Measurements from ENCODE around the gene TSPAN11. TPM values are rescaled to one million over a fixed set of nuclear protein-coding genes. Genes with fewer than 3 reads are reported as not detected.
"Not testable (repeated sequence)": the region's sequence is repeated elsewhere in the genome, so short reads cannot be mapped to it uniquely, and the experiment has no call there.

The TSPAN11 gene
- total RNA-seq, 2 experiments from 2014 or later, result not detected

GRCh38 chr12:31007636-31008175 lies 81.2 kb downstream of the TSPAN11 start:
- H3K4me1 Mint-ChIP-seq, result peaks cover 2% of the 10 kb centered on the region
- no peaks in the 10 kb centered on the region for H3K36me3 Mint-ChIP-seq (ENCODE audit: low read depth)
- POLR2A ChIA-PET, result no interaction called here
- no peak overlapping the region for H3K4me3 Mint-ChIP-seq
- H3K27ac Mint-ChIP-seq, result no peak overlapping the region
- no peak for DNase-seq
- no peaks in the 10 kb centered on the region for H3K9me3 Mint-ChIP-seq
- peaks cover 5% of the 10 kb centered on the region for H3K27me3 Mint-ChIP-seq
- CTCF ChIA-PET, result no interaction called here

- Mint-ChIP-seq H3K9me3 (no peaks in the 10 kb centered on the region), H3K4me3 (no peak overlapping the region), H3K4me1 (peaks cover 2% of the 10 kb centered on the region), H3K27me3 (peaks cover 7% of the 10 kb centered on the region), H3K36me3 (ENCODE audit: low read depth) (no peaks in the 10 kb centered on the region), H3K27ac (no peak overlapping the region)
- DNase-seq, result no peak
- ChIA-PET POLR2A (no interaction called here), CTCF (no interaction called here)
These were observed 81.8 kb downstream of the TSPAN11 start for GRCh38 chr12:31008241-31008761.

GRCh38 chr12:31008961-31009840 lies 82.7 kb downstream of the TSPAN11 start:
- ChIA-PET POLR2A (no interaction called here), CTCF (no interaction called here)
- Mint-ChIP-seq H3K36me3 (ENCODE audit: low read depth) (no peaks in the 10 kb centered on the region), H3K27ac (no peak overlapping the region), H3K4me1 (peaks cover 2% of the 10 kb centered on the region), H3K27me3 (peaks cover 8% of the 10 kb centered on the region), H3K9me3 (no peaks in the 10 kb centered on the region), H3K4me3 (no peak overlapping the region)
- DNase-seq, result no peak

- H3K4me3 Mint-ChIP-seq, result no peak overlapping the region
- H3K36me3 Mint-ChIP-seq (ENCODE audit: low read depth), result no peaks in the 10 kb centered on the region
- no peak for DNase-seq
- ChIA-PET CTCF (no interaction called here), POLR2A (no interaction called here)
- peaks cover 2% of the 10 kb centered on the region for H3K4me1 Mint-ChIP-seq
- H3K27ac Mint-ChIP-seq, result no peak overlapping the region
- H3K9me3 Mint-ChIP-seq, result no peaks in the 10 kb centered on the region
- H3K27me3 Mint-ChIP-seq, result peaks cover 11% of the 10 kb centered on the region
These were observed 83.4 kb downstream of the TSPAN11 start for GRCh38 chr12:31009976-31010375.

GRCh38 chr12:31011336-31011735 lies 84.8 kb downstream of the TSPAN11 start:
- Mint-ChIP-seq H3K4me1 (no peaks in the 10 kb centered on the region), H3K4me3 (no peak overlapping the region), H3K27me3 (peaks cover 12% of the 10 kb centered on the region), H3K27ac (no peak overlapping the region), H3K36me3 (ENCODE audit: low read depth) (no peaks in the 10 kb centered on the region), H3K9me3 (no peaks in the 10 kb centered on the region)
- POLR2A ChIA-PET, result no interaction called here
- CTCF ChIA-PET, result no interaction called here
- DNase-seq, result no peak

GRCh38 chr12:31011746-31012566 lies 85.4 kb downstream of the TSPAN11 start:
- H3K4me1 Mint-ChIP-seq, result no peaks in the 10 kb centered on the region
- H3K27ac Mint-ChIP-seq, result no peak overlapping the region
- CTCF ChIA-PET, result no interaction called here

GRCh38 chr12:31012567-31012891 lies 86.0 kb downstream of the TSPAN11 start:
- H3K36me3 Mint-ChIP-seq (ENCODE audit: low read depth); CTCF ChIA-PET; H3K9me3 Mint-ChIP-seq; POLR2A ChIA-PET; H3K4me1 Mint-ChIP-seq; H3K27ac Mint-ChIP-seq; DNase-seq; H3K4me3 Mint-ChIP-seq: not testable (repeated sequence)
- peaks cover 12% of the 10 kb centered on the region for H3K27me3 Mint-ChIP-seq

More at GRCh38 chr12:31011746-31012566, 85.4 kb downstream of the TSPAN11 start:
- POLR2A ChIA-PET, result no interaction called here
- no peaks in the 10 kb centered on the region for H3K36me3 Mint-ChIP-seq (ENCODE audit: low read depth)
- no peak overlapping the region for H3K4me3 Mint-ChIP-seq
- peaks cover 12% of the 10 kb centered on the region for H3K27me3 Mint-ChIP-seq
- H3K9me3 Mint-ChIP-seq, result no peaks in the 10 kb centered on the region
- no peak for DNase-seq

- CTCF ChIA-PET, result no interaction called here
- POLR2A ChIA-PET, result no interaction called here
- H3K36me3 Mint-ChIP-seq (ENCODE audit: low read depth), result no peaks in the 10 kb centered on the region
These were observed 88.7 kb downstream of the TSPAN11 start for GRCh38 chr12:31015215-31015614.

GRCh38 chr12:31016057-31016456 lies 89.5 kb downstream of the TSPAN11 start:
- POLR2A ChIA-PET, result no interaction called here
- CTCF ChIA-PET, result no interaction called here
- DNase-seq, result no peak
- H3K27me3 Mint-ChIP-seq, result peaks cover 20% of the 10 kb centered on the region
- H3K4me1 Mint-ChIP-seq, result no peaks in the 10 kb centered on the region
- no peak overlapping the region for H3K4me3 Mint-ChIP-seq
- no peak overlapping the region for H3K27ac Mint-ChIP-seq
- H3K36me3 Mint-ChIP-seq (ENCODE audit: low read depth), result no peaks in the 10 kb centered on the region
- peaks cover 2% of the 10 kb centered on the region for H3K9me3 Mint-ChIP-seq

More at GRCh38 chr12:31015215-31015614, 88.7 kb downstream of the TSPAN11 start:
- Mint-ChIP-seq H3K9me3 (peaks cover 2% of the 10 kb centered on the region), H3K4me3 (no peak overlapping the region), H3K27ac (no peak overlapping the region), H3K27me3 (peaks cover 19% of the 10 kb centered on the region), H3K4me1 (no peaks in the 10 kb centered on the region)
- no peak for DNase-seq

GRCh38 chr12:31017535-31017934 lies 91.0 kb downstream of the TSPAN11 start:
- H3K27me3 Mint-ChIP-seq, result peaks cover 22% of the 10 kb centered on the region
- H3K36me3 Mint-ChIP-seq (ENCODE audit: low read depth), result no peaks in the 10 kb centered on the region
- no peak for DNase-seq
- H3K4me1 Mint-ChIP-seq, result no peaks in the 10 kb centered on the region
- no peak overlapping the region for H3K4me3 Mint-ChIP-seq
- ChIA-PET CTCF (no interaction called here), POLR2A (no interaction called here)
- no peak overlapping the region for H3K27ac Mint-ChIP-seq
- peaks cover 2% of the 10 kb centered on the region for H3K9me3 Mint-ChIP-seq

GRCh38 chr12:31018106-31018789 lies 91.7 kb downstream of the TSPAN11 start:
- Mint-ChIP-seq H3K27me3 (peaks cover 22% of the 10 kb centered on the region), H3K36me3 (ENCODE audit: low read depth) (no peaks in the 10 kb centered on the region), H3K9me3 (peaks cover 2% of the 10 kb centered on the region), H3K27ac (no peak overlapping the region), H3K4me1 (no peaks in the 10 kb centered on the region), H3K4me3 (no peak overlapping the region)
- CTCF ChIA-PET, result no interaction called here
- POLR2A ChIA-PET, result no interaction called here
- no peak for DNase-seq

- Mint-ChIP-seq H3K4me1 (no peaks in the 10 kb centered on the region), H3K27ac (no peak overlapping the region), H3K9me3 (peaks cover 2% of the 10 kb centered on the region), H3K36me3 (ENCODE audit: low read depth) (no peaks in the 10 kb centered on the region), H3K4me3 (no peak overlapping the region), H3K27me3 (peaks cover 28% of the 10 kb centered on the region)
- ChIA-PET POLR2A (no interaction called here), CTCF (no interaction called here)
- DNase-seq, result no peak
These were observed 92.4 kb downstream of the TSPAN11 start for GRCh38 chr12:31018790-31019505.
